H1 (cell line): ENCODE measurements around the gene GGA2. TPM values are rescaled to one million over a fixed set of nuclear protein-coding genes. Genes with fewer than 3 reads are reported as not detected.

Experiments
- CTBP2 ChIP-seq: IDR thresholded peaks from 2 replicates; pipeline ENCODE4 v1.7.0; 2011; ENCODE audit warnings: borderline replicate concordance, mild to moderate bottlenecking, moderate library complexity, mixed read lengths, low read length; ENCODE audit not compliant: insufficient read depth, insufficient read length
- EP300 ChIP-seq, 2 experiments: IDR thresholded peaks; 1 replicate in 1 of 2; 2 replicates in 1 of 2; pipeline ENCODE4 v1.6.1; 2011 to 2012; ENCODE audit warnings: low read depth in 2 of 2, low read length in 2 of 2, mild to moderate bottlenecking in 2 of 2, borderline replicate concordance in 1 of 2, inconsistent platforms in 1 of 2, moderate library complexity in 1 of 2
- EZH2 ChIP-seq: fragments of 200-600 bp; sonication (generic); IDR thresholded peaks from 2 replicates; pipeline ENCODE4 v1.7.1; 2012; ENCODE audit warnings: low read depth, mild to moderate bottlenecking, moderate library complexity, low read length, inconsistent platforms; ENCODE audit not compliant: severe bottlenecking
- RNF2 ChIP-seq: fragments of 200-900, 300-1000 bp; sonication (generic); IDR thresholded peaks from 2 replicates; pipeline ENCODE4 v1.7.1; 2016; ENCODE audit warnings: borderline replicate concordance, low read depth, mild to moderate bottlenecking, antibody characterized with exemption, low read length; ENCODE audit not compliant: poor library complexity, severe bottlenecking; ENCODE audit errors: missing control alignments
- SAP30 ChIP-seq: fragments of 300-600 bp; sonication (generic); IDR thresholded peaks from 2 replicates; pipeline ENCODE4 v1.7.1; 2012; ENCODE audit warnings: low read length, moderate library complexity, mild to moderate bottlenecking, inconsistent platforms; ENCODE audit not compliant: insufficient read depth, insufficient replicate concordance
- polyA plus RNA-seq, 7 experiments: library from polyadenylated mRNA; depleted of rRNA in 3 of 7; stranded (reverse) in 5 of 7; unstranded in 2 of 7; fragments of >200 nt in 5 of 7; fragments of 200-250 nt in 2 of 7; gene quantifications; 1 replicate in 5 of 7; 2 replicates in 1 of 7; 4 replicates in 1 of 7; pipeline versions ENCODE4 v1.2.1 to v1.2.3, GENCODE V29; 2011 to 2013; ENCODE audit warnings: missing spikeins in 2 of 7, mixed read lengths in 2 of 7
- total RNA-seq: library from RNA; stranded (reverse); fragmentation: NEBNext Ultra II Directional; extraction: Animal tissue kit (Norgen Biotek cat#: 25700); gene quantifications from 2 replicates; pipeline ENCODE4 v1.2.1, GENCODE V29; 2021
- TF ChIP-seq, protein P1 (sequence below): IDR thresholded peaks from 2 replicates; pipeline ENCODE4 v1.6.1; 2012; ENCODE audit warnings: low read length, inconsistent platforms

Gene GGA2
- total and polyA plus RNA-seq, 2 of the 8 experiments (the other 6 are each of a cell fraction or from before 2014, with no cell fraction given): 65.8 to 114 TPM

DNA sequence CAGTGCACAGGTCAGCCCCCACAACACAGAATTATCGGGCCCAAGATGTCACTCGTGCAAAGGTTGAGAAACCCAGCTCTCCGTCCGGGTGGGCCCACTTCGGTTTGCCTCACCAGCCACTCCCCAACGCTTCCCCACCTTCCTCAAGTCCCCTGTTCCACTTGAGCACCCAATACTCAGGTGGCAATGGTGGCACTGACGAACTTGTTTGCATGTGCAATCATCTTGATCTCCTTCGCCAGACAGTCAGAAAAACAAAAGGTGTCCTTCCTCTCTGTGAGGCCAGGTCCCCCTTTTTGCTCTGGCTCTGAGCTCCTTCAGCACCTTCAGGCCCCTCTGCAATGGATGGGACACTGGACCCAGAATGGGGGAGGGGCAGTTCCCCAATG, 3.7 kb downstream of the GGA2 start (continued):
- TF ChIP-seq EZH2 (no peak), CTBP2 (no peak), SAP30 (no peak), EP300 (IDR thresholded peaks at IDR 0.05; ENCODE audit: borderline replicate concordance in 1 of 2, low read depth in 2 of 2, low read length in 2 of 2) (no peak), RNF2 (no peak)
- TF ChIP-seq, protein P1, sequence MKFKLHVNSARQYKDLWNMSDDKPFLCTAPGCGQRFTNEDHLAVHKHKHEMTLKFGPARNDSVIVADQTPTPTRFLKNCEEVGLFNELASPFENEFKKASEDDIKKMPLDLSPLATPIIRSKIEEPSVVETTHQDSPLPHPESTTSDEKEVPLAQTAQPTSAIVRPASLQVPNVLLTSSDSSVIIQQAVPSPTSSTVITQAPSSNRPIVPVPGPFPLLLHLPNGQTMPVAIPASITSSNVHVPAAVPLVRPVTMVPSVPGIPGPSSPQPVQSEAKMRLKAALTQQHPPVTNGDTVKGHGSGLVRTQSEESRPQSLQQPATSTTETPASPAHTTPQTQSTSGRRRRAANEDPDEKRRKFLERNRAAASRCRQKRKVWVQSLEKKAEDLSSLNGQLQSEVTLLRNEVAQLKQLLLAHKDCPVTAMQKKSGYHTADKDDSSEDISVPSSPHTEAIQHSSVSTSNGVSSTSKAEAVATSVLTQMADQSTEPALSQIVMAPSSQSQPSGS: no peak
